GM23338 (cell line): Measurements from ENCODE around the gene RCAN1. TPM values are rescaled to one million over a fixed set of nuclear protein-coding genes. Genes with fewer than 3 reads are reported as not detected.

Experiments used
- ATAC-seq: fragments of 200-7000 bp; cut with Tn5 transposase; 3 replicates; pipeline ENCODE4 v1.9.1; 2020
- DNase-seq: peaks from one replicate; pipeline ENCODE4 v3.0.0-alpha.2; 2015; ENCODE audit warnings: low spot score
- H2AFZ ChIP-seq: fragments of 200-600 bp; sonication (generic); 2 replicates; pipeline ENCODE4 v1.8.0; 2016; ENCODE audit warnings: antibody characterized with exemption, mild to moderate bottlenecking, moderate library complexity
- H3F3A ChIP-seq: fragments of 200-600 bp; sonication (generic); replicated peaks from 2 replicates; pipeline ENCODE4 v1.8.0; 2017; ENCODE audit warnings: antibody characterized with exemption, mixed run types, low read depth
- H3K27ac ChIP-seq: fragments of 200-600 bp; sonication (generic); 2 replicates; pipeline ENCODE4 v1.6.1; 2016; ENCODE audit warnings: low read depth
- H3K27me3 ChIP-seq: fragments of 200-600 bp; sonication (generic); 2 replicates; pipeline ENCODE4 v1.8.0; 2016; ENCODE audit warnings: mild to moderate bottlenecking, mixed run types, moderate library complexity; ENCODE audit not compliant: insufficient read depth
- H3K36me3 ChIP-seq: fragments of 200-600 bp; sonication (generic); 2 replicates; pipeline ENCODE4 v1.8.0; 2016; ENCODE audit warnings: mild to moderate bottlenecking; ENCODE audit not compliant: insufficient read depth
- H3K4me1 ChIP-seq: fragments of 200-600 bp; sonication (generic); 2 replicates; pipeline ENCODE4 v1.8.0; 2016; ENCODE audit warnings: mild to moderate bottlenecking, moderate library complexity; ENCODE audit not compliant: insufficient read depth
- H3K4me2 ChIP-seq: fragments of 200-600 bp; sonication (generic); 2 replicates; pipeline ENCODE4 v1.7.1; 2017; ENCODE audit warnings: mixed run types
- H3K4me3 ChIP-seq: fragments of 200-600 bp; sonication (generic); 2 replicates; pipeline ENCODE4 v1.6.1; 2016; ENCODE audit warnings: mixed run types
- H3K79me2 ChIP-seq: fragments of 200-600 bp; sonication (generic); replicated peaks from 2 replicates; pipeline ENCODE4 v1.8.0; 2017; ENCODE audit warnings: mild to moderate bottlenecking; ENCODE audit not compliant: insufficient read depth
- H3K9me2 ChIP-seq: fragments of 200-600 bp; sonication (generic); 2 replicates; pipeline ENCODE4 v1.8.0; 2017; ENCODE audit not compliant: insufficient read depth
- H4K20me1 ChIP-seq: fragments of 200-600 bp; sonication (generic); replicated peaks from 2 replicates; pipeline ENCODE4 v1.8.0; 2017; ENCODE audit warnings: mild to moderate bottlenecking; ENCODE audit not compliant: insufficient read depth
- H3K27ac Mint-ChIP-seq: 2 replicates; pipeline ENCODE4 v1.8.0; 2020; ENCODE audit warnings: inconsistent platforms, mild to moderate bottlenecking, moderate library complexity, mixed read lengths
- H3K27me3 Mint-ChIP-seq: 3 replicates; pipeline ENCODE4 v1.8.0; 2022; ENCODE audit warnings: low read depth, mild to moderate bottlenecking, moderate library complexity, mixed read lengths, inconsistent platforms; ENCODE audit not compliant: insufficient read depth, poor library complexity
- H3K36me3 Mint-ChIP-seq: 3 replicates; pipeline ENCODE4 v1.8.0; 2021; ENCODE audit warnings: low read depth, mild to moderate bottlenecking, inconsistent platforms, moderate library complexity, mixed read lengths
- H3K4me1 Mint-ChIP-seq: 3 replicates; pipeline ENCODE4 v1.8.0; 2020; ENCODE audit warnings: mild to moderate bottlenecking, inconsistent platforms, mixed read lengths
- H3K4me3 Mint-ChIP-seq: 3 replicates; pipeline ENCODE4 v1.8.0; 2021; ENCODE audit warnings: moderate library complexity, mild to moderate bottlenecking, inconsistent platforms, mixed read lengths
- H3K9me3 Mint-ChIP-seq: 3 replicates; pipeline ENCODE4 v1.8.0; 2020; ENCODE audit warnings: moderate library complexity, mild to moderate bottlenecking, inconsistent platforms, mixed read lengths
- CREB1 ChIP-seq: fragments of 250-450 bp; sonication (Bioruptor Pico); IDR thresholded peaks from 2 replicates; pipeline ENCODE4 v1.5.0; 2020; ENCODE audit warnings: low read depth, mild to moderate bottlenecking, moderate library complexity
- EZH2 ChIP-seq: fragments of 200-600 bp; sonication (generic); IDR thresholded peaks from one replicate; pipeline ENCODE4 v1.8.0; 2017; ENCODE audit warnings: antibody characterized with exemption, mild to moderate bottlenecking, low read depth; ENCODE audit not compliant: unreplicated experiment
- JUNB ChIP-seq: IDR thresholded peaks from one replicate; pipeline ENCODE4 v1.6.1; 2016; ENCODE audit warnings: antibody characterized with exemption; ENCODE audit not compliant: unreplicated experiment
- NANOG ChIP-seq: IDR thresholded peaks from 2 replicates; pipeline ENCODE4 v1.6.1; 2016; ENCODE audit warnings: antibody characterized with exemption, borderline replicate concordance
- POLR2AphosphoS5 ChIP-seq: IDR thresholded peaks from 2 replicates; pipeline ENCODE4 v1.6.1; 2016; ENCODE audit warnings: antibody characterized with exemption, low read depth
- STAT1 ChIP-seq: IDR thresholded peaks from one replicate; pipeline ENCODE4 v1.6.1; 2016; ENCODE audit warnings: antibody characterized with exemption; ENCODE audit not compliant: unreplicated experiment
- ZNF114 ChIP-seq: fragments of 250-450 bp; sonication (Bioruptor Pico); IDR thresholded peaks from 2 replicates; pipeline ENCODE4 v1.5.0; 2020; ENCODE audit warnings: mild to moderate bottlenecking, moderate library complexity
- ZNF331 ChIP-seq: fragments of 250-450 bp; sonication (Bioruptor Pico); IDR thresholded peaks from 2 replicates; pipeline ENCODE4 v1.5.0; 2020; ENCODE audit warnings: low read depth, mild to moderate bottlenecking, moderate library complexity
- polyA plus RNA-seq: library from polyadenylated mRNA; unstranded; fragments of >200 nt; fragmentation: Nextera tagmentation; extraction: Ambion mirVana; gene quantifications from 2 replicates; pipeline ENCODE4 v1.2.1, GENCODE V29; 2016
- total RNA-seq: library from RNA; depleted of rRNA; stranded (reverse); fragments of >200 nt; shearing (Covaris generic); gene quantifications from 2 replicates; pipeline ENCODE4 v1.2.3, GENCODE V29; 2014
- TF ChIP-seq, protein P1 (sequence below): IDR thresholded peaks from 2 replicates; pipeline ENCODE4 v1.6.1; 2016; ENCODE audit warnings: antibody characterized with exemption
- TF ChIP-seq, protein P2 (sequence below), 2 experiments: fragments of 200-600 bp in 1 of 2; sonication (generic) in 1 of 2; conservative IDR thresholded peaks; 2 replicates each; pipeline versions ENCODE4 v1.5.1 to v1.6.1; 2016 to 2017; ENCODE audit warnings: antibody characterized with exemption in 2 of 2, low read depth in 2 of 2, mild to moderate bottlenecking in 2 of 2, moderate library complexity in 1 of 2
- TF ChIP-seq, protein P3 (sequence below): IDR thresholded peaks from one replicate; pipeline ENCODE4 v1.6.1; 2018; ENCODE audit warnings: antibody characterized with exemption; ENCODE audit not compliant: unreplicated experiment

Gene RCAN1
- total and polyA plus RNA-seq, 2 experiments from 2014 or later, result 3.7 to 5.2 TPM

DNA sequence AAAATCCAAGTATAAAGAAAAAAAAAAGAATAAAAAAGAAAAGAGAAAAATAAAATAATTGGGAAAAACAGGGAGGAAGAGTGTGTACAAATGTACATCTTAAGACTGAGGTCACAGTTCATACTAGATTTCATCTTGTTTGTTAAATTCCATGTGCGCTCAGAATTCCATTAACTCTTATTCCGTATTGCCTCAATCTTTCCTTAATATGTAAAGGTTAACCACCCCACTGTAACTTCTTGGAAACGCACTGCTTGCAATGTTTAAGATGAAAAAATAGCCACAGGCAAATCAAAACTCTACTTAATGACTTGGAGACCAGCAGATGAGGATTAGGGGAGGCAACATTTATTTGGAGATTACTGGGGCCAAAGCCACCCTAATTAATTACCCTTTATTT is 79.0 kb downstream of the RCAN1 start:
- ATAC-seq (no peak), DNase-seq (no peak)
- Histone ChIP-seq H3F3A (no peaks in the 10 kb centered on the region), H2AFZ (no peak overlapping the region), H3K4me3 (no peak overlapping the region), H3K4me2 (no peak overlapping the region), H3K79me2 (no peaks in the 10 kb centered on the region), H3K4me1 (no peaks in the 10 kb centered on the region), H4K20me1 (no peaks in the 10 kb centered on the region), H3K9me2 (no peaks in the 10 kb centered on the region), H3K27ac (no peak overlapping the region), H3K27me3 (no peaks in the 10 kb centered on the region), H3K36me3 (no peaks in the 10 kb centered on the region)
- H3K4me3 Mint-ChIP-seq, result no peak overlapping the region
- no peaks in the 10 kb centered on the region for H3K36me3 Mint-ChIP-seq
- no peak for TF ChIP-seq ZNF114 (CRISPR knock-in tag)
- TF ChIP-seq, protein P1, sequence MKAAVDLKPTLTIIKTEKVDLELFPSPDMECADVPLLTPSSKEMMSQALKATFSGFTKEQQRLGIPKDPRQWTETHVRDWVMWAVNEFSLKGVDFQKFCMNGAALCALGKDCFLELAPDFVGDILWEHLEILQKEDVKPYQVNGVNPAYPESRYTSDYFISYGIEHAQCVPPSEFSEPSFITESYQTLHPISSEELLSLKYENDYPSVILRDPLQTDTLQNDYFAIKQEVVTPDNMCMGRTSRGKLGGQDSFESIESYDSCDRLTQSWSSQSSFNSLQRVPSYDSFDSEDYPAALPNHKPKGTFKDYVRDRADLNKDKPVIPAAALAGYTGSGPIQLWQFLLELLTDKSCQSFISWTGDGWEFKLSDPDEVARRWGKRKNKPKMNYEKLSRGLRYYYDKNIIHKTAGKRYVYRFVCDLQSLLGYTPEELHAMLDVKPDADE, result no peak
- peaks cover 2% of the 10 kb centered on the region; the same call in 2 of the 3 replicates for H3K4me1 Mint-ChIP-seq
- no peaks in the 10 kb centered on the region for H3K27me3 Mint-ChIP-seq
- no peak overlapping the region for H3K27ac Mint-ChIP-seq
- no peaks in the 10 kb centered on the region for H3K9me3 Mint-ChIP-seq

DNA sequence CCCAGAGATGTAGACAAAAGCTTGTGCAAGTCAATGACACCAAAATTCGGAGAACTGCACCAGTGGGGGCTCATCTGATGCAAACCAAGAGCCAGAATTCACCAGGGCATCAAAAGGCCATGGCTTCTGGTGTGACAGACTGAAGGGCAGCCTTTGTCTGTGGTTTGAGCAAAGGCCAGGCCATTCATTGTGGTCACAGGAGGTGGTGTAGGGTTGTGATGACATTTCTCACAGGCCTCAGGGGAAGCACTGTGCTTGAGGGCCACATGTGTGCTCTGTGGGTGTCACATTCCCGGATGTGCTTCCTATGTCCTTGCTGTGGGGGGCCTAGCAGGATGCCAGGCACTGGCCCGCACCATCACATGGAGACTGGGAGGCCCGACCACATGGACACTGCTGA is 80.4 kb downstream of the RCAN1 start:
- ATAC-seq (no peak), DNase-seq (no peak)
- Histone ChIP-seq H3F3A (no peaks in the 10 kb centered on the region), H3K27ac (no peak overlapping the region), H3K27me3 (no peaks in the 10 kb centered on the region), H4K20me1 (no peaks in the 10 kb centered on the region), H3K4me1 (no peaks in the 10 kb centered on the region), H3K4me3 (no peak overlapping the region), H3K9me2 (no peaks in the 10 kb centered on the region), H3K36me3 (no peaks in the 10 kb centered on the region), H3K4me2 (no peak overlapping the region), H3K79me2 (no peaks in the 10 kb centered on the region), H2AFZ (no peak overlapping the region)
- Mint-ChIP-seq H3K36me3 (no peaks in the 10 kb centered on the region), H3K9me3 (no peaks in the 10 kb centered on the region; the same call in 2 of the 3 replicates), H3K4me1 (peaks cover 2% of the 10 kb centered on the region; the same call in 2 of the 3 replicates), H3K27ac (no peak overlapping the region), H3K27me3 (no peaks in the 10 kb centered on the region), H3K4me3 (no peak overlapping the region)
- TF ChIP-seq NANOG (no peak), POLR2AphosphoS5 (no peak), ZNF114 (CRISPR knock-in tag) (no peak), ZNF331 (CRISPR knock-in tag) (no peak), EZH2 (no peak), STAT1 (no peak), CREB1 (CRISPR knock-in tag) (no peak), JUNB (no peak)
- TF ChIP-seq, protein P2, sequence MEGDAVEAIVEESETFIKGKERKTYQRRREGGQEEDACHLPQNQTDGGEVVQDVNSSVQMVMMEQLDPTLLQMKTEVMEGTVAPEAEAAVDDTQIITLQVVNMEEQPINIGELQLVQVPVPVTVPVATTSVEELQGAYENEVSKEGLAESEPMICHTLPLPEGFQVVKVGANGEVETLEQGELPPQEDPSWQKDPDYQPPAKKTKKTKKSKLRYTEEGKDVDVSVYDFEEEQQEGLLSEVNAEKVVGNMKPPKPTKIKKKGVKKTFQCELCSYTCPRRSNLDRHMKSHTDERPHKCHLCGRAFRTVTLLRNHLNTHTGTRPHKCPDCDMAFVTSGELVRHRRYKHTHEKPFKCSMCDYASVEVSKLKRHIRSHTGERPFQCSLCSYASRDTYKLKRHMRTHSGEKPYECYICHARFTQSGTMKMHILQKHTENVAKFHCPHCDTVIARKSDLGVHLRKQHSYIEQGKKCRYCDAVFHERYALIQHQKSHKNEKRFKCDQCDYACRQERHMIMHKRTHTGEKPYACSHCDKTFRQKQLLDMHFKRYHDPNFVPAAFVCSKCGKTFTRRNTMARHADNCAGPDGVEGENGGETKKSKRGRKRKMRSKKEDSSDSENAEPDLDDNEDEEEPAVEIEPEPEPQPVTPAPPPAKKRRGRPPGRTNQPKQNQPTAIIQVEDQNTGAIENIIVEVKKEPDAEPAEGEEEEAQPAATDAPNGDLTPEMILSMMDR (conservative IDR thresholded peaks at IDR 0.05; ENCODE audit: low read depth in 2 of 2), result no peak
- TF ChIP-seq, protein P3, sequence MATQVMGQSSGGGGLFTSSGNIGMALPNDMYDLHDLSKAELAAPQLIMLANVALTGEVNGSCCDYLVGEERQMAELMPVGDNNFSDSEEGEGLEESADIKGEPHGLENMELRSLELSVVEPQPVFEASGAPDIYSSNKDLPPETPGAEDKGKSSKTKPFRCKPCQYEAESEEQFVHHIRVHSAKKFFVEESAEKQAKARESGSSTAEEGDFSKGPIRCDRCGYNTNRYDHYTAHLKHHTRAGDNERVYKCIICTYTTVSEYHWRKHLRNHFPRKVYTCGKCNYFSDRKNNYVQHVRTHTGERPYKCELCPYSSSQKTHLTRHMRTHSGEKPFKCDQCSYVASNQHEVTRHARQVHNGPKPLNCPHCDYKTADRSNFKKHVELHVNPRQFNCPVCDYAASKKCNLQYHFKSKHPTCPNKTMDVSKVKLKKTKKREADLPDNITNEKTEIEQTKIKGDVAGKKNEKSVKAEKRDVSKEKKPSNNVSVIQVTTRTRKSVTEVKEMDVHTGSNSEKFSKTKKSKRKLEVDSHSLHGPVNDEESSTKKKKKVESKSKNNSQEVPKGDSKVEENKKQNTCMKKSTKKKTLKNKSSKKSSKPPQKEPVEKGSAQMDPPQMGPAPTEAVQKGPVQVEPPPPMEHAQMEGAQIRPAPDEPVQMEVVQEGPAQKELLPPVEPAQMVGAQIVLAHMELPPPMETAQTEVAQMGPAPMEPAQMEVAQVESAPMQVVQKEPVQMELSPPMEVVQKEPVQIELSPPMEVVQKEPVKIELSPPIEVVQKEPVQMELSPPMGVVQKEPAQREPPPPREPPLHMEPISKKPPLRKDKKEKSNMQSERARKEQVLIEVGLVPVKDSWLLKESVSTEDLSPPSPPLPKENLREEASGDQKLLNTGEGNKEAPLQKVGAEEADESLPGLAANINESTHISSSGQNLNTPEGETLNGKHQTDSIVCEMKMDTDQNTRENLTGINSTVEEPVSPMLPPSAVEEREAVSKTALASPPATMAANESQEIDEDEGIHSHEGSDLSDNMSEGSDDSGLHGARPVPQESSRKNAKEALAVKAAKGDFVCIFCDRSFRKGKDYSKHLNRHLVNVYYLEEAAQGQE, result no peak
